Mesothelial cell of epicardium (in vitro differentiated cells): ENCODE results near the gene UBA52. TPM values are rescaled to one million over a fixed set of nuclear protein-coding genes. Genes with fewer than 3 reads are reported as not detected.

Experiments used
- DNase-seq, 2 experiments: peaks; one replicate each; pipeline ENCODE4 v3.0.0; 2021; ENCODE audit warnings: low spot score in 2 of 2; ENCODE audit not compliant: unreplicated experiment in 2 of 2
- H3K27ac Mint-ChIP-seq: 2 replicates; pipeline ENCODE4 v1.8.0; 2021; ENCODE audit warnings: mixed read lengths
- H3K27me3 Mint-ChIP-seq: 2 replicates; pipeline ENCODE4 v1.8.0; 2021; ENCODE audit warnings: low read depth, mixed read lengths
- H3K36me3 Mint-ChIP-seq: 2 replicates; pipeline ENCODE4 v1.8.0; 2021; ENCODE audit warnings: mixed read lengths
- H3K4me1 Mint-ChIP-seq: 2 replicates; pipeline ENCODE4 v1.8.0; 2021; ENCODE audit warnings: mixed read lengths
- H3K4me3 Mint-ChIP-seq: 2 replicates; pipeline ENCODE4 v1.8.0; 2021; ENCODE audit warnings: mild to moderate bottlenecking, moderate library complexity, mixed read lengths
- H3K9me3 Mint-ChIP-seq: 2 replicates; pipeline ENCODE4 v1.8.0; 2021; ENCODE audit warnings: mixed read lengths
- total RNA-seq: library from RNA; stranded (reverse); gene quantifications from 3 replicates; pipeline ENCODE4 v1.2.1, GENCODE V29; 2021
- TF ChIP-seq, protein P1 (sequence below): fragments of 200-600 bp; sonication (generic); IDR thresholded peaks from one replicate; pipeline ENCODE4 v1.5.0; 2021; ENCODE audit warnings: antibody characterized with exemption; ENCODE audit not compliant: unreplicated experiment

Gene UBA52
- total RNA-seq, 1 donor from 2014 or later: 846 TPM

DNA sequence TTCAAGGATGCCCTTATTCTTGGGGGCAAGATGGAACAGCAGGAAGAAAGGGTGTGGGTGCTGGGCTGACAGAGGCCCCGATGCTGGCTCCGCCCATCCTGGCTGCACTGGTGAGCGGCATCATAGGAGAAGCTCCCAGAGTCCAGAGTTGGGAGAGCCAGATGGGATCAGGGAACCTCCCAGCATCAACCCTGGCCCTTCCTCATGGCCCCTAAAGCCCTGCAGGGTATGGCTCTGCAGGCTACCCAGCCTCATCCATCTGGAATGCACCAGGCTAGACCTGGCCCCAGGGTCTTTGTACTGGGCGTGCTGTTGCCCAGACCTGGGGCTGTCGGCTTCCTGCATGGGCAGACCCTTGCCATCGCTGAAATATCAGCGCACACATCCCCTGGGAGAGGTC, 41.9 kb upstream of the UBA52 start:
- H3K4me1 Mint-ChIP-seq: no peaks in the 10 kb centered on the region
- TF ChIP-seq, protein P1, sequence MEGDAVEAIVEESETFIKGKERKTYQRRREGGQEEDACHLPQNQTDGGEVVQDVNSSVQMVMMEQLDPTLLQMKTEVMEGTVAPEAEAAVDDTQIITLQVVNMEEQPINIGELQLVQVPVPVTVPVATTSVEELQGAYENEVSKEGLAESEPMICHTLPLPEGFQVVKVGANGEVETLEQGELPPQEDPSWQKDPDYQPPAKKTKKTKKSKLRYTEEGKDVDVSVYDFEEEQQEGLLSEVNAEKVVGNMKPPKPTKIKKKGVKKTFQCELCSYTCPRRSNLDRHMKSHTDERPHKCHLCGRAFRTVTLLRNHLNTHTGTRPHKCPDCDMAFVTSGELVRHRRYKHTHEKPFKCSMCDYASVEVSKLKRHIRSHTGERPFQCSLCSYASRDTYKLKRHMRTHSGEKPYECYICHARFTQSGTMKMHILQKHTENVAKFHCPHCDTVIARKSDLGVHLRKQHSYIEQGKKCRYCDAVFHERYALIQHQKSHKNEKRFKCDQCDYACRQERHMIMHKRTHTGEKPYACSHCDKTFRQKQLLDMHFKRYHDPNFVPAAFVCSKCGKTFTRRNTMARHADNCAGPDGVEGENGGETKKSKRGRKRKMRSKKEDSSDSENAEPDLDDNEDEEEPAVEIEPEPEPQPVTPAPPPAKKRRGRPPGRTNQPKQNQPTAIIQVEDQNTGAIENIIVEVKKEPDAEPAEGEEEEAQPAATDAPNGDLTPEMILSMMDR: no peak
- no peak for DNase-seq
- H3K9me3 Mint-ChIP-seq: no peaks in the 10 kb centered on the region
- no peak overlapping the region for H3K4me3 Mint-ChIP-seq
- H3K36me3 Mint-ChIP-seq: peaks cover 16% of the 10 kb centered on the region
- no peaks in the 10 kb centered on the region for H3K27me3 Mint-ChIP-seq
- no peak overlapping the region for H3K27ac Mint-ChIP-seq

DNA sequence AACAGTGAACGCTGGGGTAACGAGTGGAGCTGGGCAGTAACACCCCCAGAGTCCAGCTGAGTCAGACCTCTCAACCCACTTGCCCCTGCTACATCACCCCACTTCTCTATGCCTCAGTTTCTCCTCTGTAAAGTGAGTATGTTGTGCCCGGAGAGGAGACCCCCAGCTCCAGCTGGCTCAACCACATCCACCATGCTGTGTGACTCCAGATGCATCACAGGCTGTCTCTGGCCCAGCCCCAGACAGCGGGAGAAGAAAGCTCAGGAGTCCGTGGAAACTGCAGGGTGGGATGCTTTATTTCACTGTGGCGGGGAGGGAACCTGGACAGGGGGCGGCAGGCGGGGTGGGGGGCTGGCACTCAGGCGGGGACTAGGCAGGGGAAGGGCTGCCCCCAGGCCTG, 40.2 kb upstream of the UBA52 start:
- TF ChIP-seq, protein P1: no peak
- Mint-ChIP-seq H3K27me3 (no peaks in the 10 kb centered on the region), H3K9me3 (no peaks in the 10 kb centered on the region), H3K36me3 (peaks cover 26% of the 10 kb centered on the region), H3K27ac (no peak overlapping the region), H3K4me3 (no peak overlapping the region), H3K4me1 (no peaks in the 10 kb centered on the region)
- DNase-seq: no peak

DNA sequence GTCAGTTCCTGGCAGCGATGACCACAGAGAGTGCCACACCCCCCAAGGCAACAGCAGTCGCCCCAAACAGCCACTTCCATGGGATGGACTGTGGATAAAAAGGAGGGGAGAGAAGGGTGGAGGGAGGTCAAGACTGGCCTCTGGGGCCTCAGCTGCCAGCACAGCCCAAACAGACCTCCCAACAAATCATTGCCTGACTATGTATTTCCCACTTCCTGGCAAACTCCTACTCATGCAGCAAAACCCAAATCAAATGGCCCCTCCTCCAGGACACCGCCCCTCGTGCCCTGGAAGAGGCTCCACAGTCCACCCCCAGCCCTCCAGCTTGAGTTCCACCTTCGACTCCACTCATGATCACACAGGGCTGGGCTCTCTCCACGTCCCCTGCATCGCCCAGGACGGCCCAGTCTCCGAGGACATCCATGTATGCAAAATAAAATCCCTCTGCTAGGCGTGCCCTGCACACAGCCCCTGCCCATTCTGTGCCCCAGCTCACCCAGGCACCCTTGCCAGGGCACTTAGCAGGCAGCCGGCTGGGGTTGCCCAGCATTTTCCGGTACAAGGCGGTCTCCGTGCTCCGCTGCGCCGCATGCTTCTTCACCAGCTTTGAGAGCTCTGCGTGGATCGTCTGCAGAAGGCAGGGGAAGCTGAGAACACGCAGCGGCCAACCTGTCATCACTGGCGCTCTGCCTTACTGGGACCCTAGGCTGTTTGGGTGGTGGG, 39.3 kb upstream of the UBA52 start:
- TF ChIP-seq, protein P1: no peak

DNA sequence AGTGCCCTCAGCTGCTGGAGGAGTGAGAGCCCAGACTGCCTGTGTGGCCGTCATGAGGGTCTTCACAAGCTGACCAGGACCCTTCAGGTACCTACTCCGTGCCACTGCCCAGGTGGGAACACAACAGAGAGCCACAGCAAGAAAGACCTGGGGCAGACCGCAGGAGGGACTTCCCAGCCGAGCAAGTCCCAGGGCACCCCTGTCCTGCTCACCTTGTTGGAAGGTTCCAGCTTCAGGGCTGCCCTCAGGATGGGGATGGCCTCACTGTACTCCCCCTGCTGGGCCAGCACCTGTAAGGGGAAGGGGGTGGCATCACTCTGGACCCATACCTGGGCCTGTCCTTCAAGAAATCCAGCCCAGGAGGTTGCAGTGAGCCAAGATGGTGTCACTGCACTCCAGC, 38.6 kb upstream of the UBA52 start:
- no peaks in the 10 kb centered on the region for H3K27me3 Mint-ChIP-seq
- peaks cover 30% of the 10 kb centered on the region for H3K36me3 Mint-ChIP-seq
- H3K27ac Mint-ChIP-seq: no peak overlapping the region
- no peaks in the 10 kb centered on the region for H3K4me1 Mint-ChIP-seq
- TF ChIP-seq, protein P1: no peak
- H3K4me3 Mint-ChIP-seq: no peak overlapping the region
- no peaks in the 10 kb centered on the region for H3K9me3 Mint-ChIP-seq
- DNase-seq: no peak

More for the DNA sequence above, 39.3 kb upstream of the UBA52 start:
- Mint-ChIP-seq H3K9me3 (no peaks in the 10 kb centered on the region), H3K27me3 (no peaks in the 10 kb centered on the region), H3K27ac (no peak overlapping the region), H3K36me3 (peaks cover 30% of the 10 kb centered on the region), H3K4me1 (no peaks in the 10 kb centered on the region), H3K4me3 (no peak overlapping the region)
- no peak for DNase-seq

DNA sequence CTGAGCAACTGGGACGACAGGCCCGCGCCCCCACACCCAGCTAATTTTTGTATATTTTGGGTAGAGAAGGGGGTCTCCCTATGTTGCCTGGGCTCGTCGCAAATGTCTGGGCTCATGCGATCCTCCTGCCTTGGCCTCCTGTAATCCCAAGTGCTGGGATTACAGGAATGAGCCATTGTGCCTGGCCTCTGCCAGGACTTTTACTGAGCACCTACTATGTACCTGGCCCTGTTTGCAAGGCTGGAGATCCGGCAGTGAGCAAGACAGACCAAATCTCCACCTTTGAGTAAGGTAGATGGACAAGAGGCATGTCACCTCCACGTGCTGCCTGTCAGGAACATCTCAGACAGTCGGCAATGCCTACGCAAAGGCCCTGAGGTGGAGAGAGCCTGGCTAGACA, 35.2 kb upstream of the UBA52 start:
- Mint-ChIP-seq H3K27ac (no peak overlapping the region), H3K4me3 (no peak overlapping the region), H3K27me3 (no peaks in the 10 kb centered on the region), H3K9me3 (no peaks in the 10 kb centered on the region), H3K36me3 (peaks cover 26% of the 10 kb centered on the region), H3K4me1 (no peaks in the 10 kb centered on the region)
- no peak for DNase-seq
- TF ChIP-seq, protein P1: no peak
